ENCODE measurements around the gene PRR4. TPM values are rescaled to one million over a fixed set of nuclear protein-coding genes. Genes with fewer than 3 reads are reported as not detected.
A peak's percentile ranks its signal among the peaks of the same experiment; 100 is the strongest.

Gene PRR4, protein sequence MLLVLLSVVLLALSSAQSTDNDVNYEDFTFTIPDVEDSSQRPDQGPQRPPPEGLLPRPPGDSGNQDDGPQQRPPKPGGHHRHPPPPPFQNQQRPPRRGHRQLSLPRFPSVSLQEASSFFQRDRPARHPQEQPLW
- total RNA-seq = 1 to 10 TPM; 1.3 to 2.2 TPM

DNA sequence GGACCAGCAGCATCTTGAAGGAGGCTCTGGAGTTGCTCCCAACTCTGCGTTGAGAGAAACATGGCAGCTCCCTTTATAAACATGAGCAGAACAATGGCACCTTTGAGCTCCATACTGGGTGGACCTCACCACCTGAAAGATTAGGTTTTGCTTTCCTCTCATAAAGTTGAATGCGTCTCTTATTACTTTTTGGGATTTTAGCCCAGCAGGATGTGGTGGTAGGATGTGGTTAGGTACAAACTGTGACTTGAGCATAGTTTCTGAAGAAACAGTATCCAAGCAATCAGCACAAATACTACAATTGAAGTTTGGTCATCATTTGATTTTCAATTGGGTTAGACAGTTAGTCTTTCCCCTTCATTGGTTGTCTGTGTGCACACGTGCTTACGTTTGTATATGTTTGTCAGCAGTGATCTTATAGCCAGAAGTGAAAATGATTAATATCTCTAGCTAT, at the start of gene PRR4:
Gene PRR4 (minus strand): TSS at position 51 of the 454 bp plus-strand sequence. CDS start 38 bp downstream, at position 13.
- H3K36me3 Mint-ChIP-seq = peaks cover 34% of the 10 kb centered on the region
- peaks cover 38% of the 10 kb centered on the region for H3K4me1 Mint-ChIP-seq
- no peaks in the 10 kb centered on the region for H3K9me3 Mint-ChIP-seq (ENCODE audit: low read depth)
- ATAC-seq = peak; percentile 85
- CTCF ChIA-PET = no interaction called here
- H3K4me3 Mint-ChIP-seq = no peak within 1 kb of the TSS
- peak within 1 kb of the TSS; percentile 63 for H3K27ac Mint-ChIP-seq
- DNase-seq = peak; percentile 82
- H3K27me3 Mint-ChIP-seq = no peaks in the 10 kb centered on the region

DNA sequence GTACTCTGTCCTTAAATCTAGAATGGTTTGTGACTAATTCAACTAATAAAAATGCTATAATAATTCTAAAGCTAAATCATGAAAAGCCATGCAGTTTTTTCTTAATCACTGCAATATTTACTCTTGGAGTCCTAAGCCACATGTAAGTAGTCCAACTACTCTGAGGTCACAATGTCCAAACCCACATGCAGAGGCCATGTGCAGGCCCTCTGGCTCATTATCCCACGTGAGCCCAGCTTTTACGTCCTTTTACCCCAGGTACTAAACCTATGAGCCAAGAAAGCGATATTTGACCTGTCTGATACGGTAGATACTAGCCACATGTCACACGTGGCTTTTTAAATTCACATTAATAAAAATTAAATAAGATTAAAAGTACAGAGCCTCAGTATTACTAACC, 47.6 kb upstream of the PRR4 start:
- H3K4me3 Mint-ChIP-seq = no peak overlapping the region
- H3K4me1 Mint-ChIP-seq = no peaks in the 10 kb centered on the region
- ATAC-seq = no peak
- no peak overlapping the region for H3K27ac Mint-ChIP-seq
- CTCF ChIA-PET = no interaction called here
- DNase-seq = no peak
- H3K36me3 Mint-ChIP-seq = peaks cover 8% of the 10 kb centered on the region
- H3K9me3 Mint-ChIP-seq (ENCODE audit: low read depth) = no peaks in the 10 kb centered on the region
- H3K27me3 Mint-ChIP-seq = no peaks in the 10 kb centered on the region

DNA sequence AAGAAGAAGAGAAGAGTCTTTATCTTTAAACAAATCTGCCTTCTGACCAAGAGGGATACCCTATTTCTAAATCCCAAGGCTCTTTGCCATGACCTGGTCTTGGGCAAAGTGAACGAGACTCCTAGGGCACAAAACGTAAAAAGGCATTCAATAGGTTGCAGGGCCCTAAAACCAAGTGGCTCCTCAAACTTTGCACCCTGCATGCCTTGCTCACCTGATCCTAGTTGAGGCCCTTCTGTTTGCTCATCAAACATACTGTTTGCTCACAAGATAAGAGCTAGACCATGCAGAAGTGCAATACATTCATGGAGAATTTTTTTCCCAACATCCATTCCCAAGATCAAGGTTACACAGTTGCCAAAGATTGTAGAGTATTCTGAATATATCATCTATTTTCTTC, 42.7 kb upstream of the PRR4 start:
- Mint-ChIP-seq H3K27me3 (no peaks in the 10 kb centered on the region), H3K4me1 (no peaks in the 10 kb centered on the region), H3K9me3 (ENCODE audit: low read depth) (no peaks in the 10 kb centered on the region), H3K4me3 (no peak overlapping the region), H3K27ac (no peak overlapping the region), H3K36me3 (peaks cover 6% of the 10 kb centered on the region)
- ATAC-seq (no peak), DNase-seq (no peak)
- CTCF ChIA-PET = no interaction called here

DNA sequence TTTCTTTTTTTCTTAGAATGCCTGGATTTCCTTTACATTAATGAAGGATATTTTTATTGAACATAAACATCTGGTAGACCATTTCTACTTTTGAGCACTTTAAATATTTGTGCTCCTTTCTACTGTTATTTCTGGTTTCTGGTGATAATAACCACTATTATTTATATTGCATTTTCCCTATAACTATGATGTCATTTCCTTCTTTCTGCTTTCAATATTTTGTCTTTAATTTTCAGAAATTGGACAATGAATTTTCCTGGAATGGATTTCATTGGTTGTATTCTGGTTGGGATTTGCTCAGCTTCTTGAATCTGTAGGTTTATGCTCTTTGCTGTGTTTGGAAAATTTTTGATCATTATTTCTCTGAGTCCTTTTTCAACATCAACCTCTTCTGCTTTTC, 40.0 kb upstream of the PRR4 start:
- Mint-ChIP-seq H3K27me3 (no peaks in the 10 kb centered on the region), H3K9me3 (ENCODE audit: low read depth) (no peaks in the 10 kb centered on the region), H3K4me3 (no peak overlapping the region), H3K27ac (no peak overlapping the region), H3K36me3 (peaks cover 6% of the 10 kb centered on the region), H3K4me1 (no peaks in the 10 kb centered on the region)
- ATAC-seq = no peak
- no peak for DNase-seq
- CTCF ChIA-PET = no interaction called here

DNA sequence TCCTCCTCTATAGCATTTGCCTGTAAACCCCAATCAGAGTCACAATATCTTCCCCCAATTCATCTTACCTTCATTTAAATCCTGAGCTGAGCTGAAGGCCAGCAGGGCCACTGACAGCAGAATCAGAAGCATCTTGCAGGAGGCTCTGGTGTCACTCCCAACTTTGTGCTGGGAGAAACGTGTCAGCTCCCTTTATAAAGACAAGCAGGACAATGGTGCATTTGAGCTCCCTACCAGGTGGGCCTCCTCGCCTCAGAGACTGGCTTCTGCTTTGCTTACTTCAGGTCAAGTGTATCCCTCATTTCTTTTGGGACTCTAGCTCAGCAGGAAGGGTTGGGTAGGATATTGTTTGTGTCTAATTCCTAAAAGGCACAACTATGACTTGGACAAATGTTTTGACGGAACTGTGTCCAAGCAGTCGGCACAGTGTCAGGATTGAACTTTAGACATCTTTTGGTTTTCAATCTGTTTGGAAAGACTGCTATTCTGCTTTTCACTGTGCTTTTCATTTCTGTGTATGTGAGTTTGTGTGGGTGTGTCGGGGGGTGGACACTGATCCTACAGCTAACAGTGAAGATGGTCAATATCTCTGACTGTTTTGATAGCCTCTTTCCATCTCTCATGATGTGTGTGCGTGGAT, 34.9 kb upstream of the PRR4 start, which contains the start of gene PRH1:
Gene PRH1 (minus strand): TSS at position 170 of the 640 bp plus-strand sequence. CDS start 38 bp downstream, at position 132.
- CTCF ChIA-PET = interaction anchor here (1.6 kb wide), 1 partner anchor 33 kb away, joined by 3 read pairs; no protein-coding TSS in a partner anchor
- no peak for DNase-seq
- peaks cover 6% of the 10 kb centered on the region for H3K36me3 Mint-ChIP-seq
- no peaks in the 10 kb centered on the region for H3K4me1 Mint-ChIP-seq
- H3K9me3 Mint-ChIP-seq (ENCODE audit: low read depth) = no peaks in the 10 kb centered on the region
- no peaks in the 10 kb centered on the region for H3K27me3 Mint-ChIP-seq
- H3K4me3 Mint-ChIP-seq = no peak within 1 kb of the TSS
- H3K27ac Mint-ChIP-seq = no peak within 1 kb of the TSS
- ATAC-seq = no peak

DNA sequence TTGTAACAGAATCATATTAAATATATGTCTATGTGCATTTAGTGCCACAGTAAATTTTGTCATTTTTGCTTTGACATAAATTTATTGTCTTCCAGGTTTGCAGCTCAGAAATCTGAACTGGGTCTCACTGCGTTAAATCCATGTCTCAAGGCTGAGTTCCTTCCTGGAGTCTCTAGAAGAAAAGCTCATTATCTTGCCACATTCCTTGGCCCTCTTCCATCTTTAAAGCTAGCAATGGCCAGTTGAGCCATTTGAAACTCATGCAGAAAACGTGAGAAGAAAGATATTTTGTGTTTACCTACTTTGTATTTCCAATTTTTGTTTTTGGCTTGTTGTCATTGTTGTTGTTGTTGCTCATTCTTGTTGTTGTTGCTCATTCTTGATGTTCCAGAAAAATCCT, 24.1 kb upstream of the PRR4 start:
- ATAC-seq (no peak), DNase-seq (no peak)
- H3K4me3 Mint-ChIP-seq = no peak overlapping the region
- no peak overlapping the region for H3K27ac Mint-ChIP-seq
- H3K36me3 Mint-ChIP-seq = peaks cover 15% of the 10 kb centered on the region
- CTCF ChIA-PET = no interaction called here
- H3K27me3 Mint-ChIP-seq = no peaks in the 10 kb centered on the region
- H3K4me1 Mint-ChIP-seq = no peaks in the 10 kb centered on the region
- H3K9me3 Mint-ChIP-seq (ENCODE audit: low read depth) = peaks cover 6% of the 10 kb centered on the region

DNA sequence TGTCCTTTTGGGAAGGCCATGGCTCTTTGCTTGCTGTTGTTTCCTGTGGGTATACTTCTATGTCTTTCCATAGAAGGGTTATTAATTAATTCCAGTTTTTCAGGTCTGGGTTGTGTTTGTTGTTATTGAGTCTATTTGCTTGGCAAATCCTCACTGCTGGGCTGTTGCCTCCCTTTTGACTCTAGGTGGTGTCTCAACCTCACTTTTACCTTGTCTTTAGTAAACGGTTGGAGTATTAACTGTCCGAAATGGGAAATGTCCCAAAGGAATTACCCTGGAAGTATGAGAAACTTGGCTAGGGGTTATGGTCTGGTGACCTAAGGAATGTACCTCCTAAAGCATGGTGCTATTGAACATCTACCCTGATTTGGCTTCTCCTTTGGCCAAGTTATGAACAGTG, 18.1 kb upstream of the PRR4 start:
- CTCF ChIA-PET = no interaction called here
- ATAC-seq = no peak
- Mint-ChIP-seq H3K36me3 (peaks cover 5% of the 10 kb centered on the region), H3K9me3 (ENCODE audit: low read depth) (no peaks in the 10 kb centered on the region), H3K27me3 (no peaks in the 10 kb centered on the region), H3K27ac (no peak overlapping the region), H3K4me1 (no peaks in the 10 kb centered on the region), H3K4me3 (no peak overlapping the region)
- DNase-seq = no peak

DNA sequence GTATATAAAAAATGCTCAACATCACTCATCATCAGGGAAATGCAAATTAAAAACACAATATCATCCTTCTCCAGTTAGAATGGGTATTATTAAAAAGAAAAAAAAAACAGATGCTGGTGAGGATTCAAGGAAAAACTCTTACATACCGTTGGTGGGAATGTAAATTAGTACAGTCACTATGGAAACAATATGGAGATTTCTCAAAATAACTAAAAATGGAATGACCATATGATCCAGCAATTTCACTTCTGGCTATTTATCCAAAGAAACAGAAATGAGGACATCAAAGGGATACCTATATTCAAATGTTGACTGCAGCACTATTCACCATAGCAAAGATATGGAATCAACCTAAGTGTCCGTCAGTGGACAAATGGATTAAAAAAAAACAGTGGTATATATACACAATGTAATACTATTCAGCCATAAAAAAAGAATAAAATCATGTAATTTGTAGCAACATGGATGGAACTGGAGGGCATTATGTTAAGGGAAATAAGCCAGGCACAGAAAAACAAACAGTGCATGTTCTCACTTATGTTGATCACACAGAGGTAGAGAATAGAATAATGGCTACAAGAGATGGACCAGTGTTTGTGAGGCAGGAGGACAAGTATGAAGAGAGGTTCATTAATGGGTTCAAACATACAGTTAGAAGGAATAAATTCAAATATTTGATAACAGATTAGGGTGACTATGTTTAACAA, 14.4 kb upstream of the PRR4 start:
- no peaks in the 10 kb centered on the region for H3K27me3 Mint-ChIP-seq
- no peak for ATAC-seq
- no peak overlapping the region for H3K4me3 Mint-ChIP-seq
- peaks cover 6% of the 10 kb centered on the region for H3K9me3 Mint-ChIP-seq (ENCODE audit: low read depth)
- H3K36me3 Mint-ChIP-seq = peaks cover 24% of the 10 kb centered on the region
- no peak overlapping the region for H3K27ac Mint-ChIP-seq
- CTCF ChIA-PET = no interaction called here
- H3K4me1 Mint-ChIP-seq = no peaks in the 10 kb centered on the region
- no peak for DNase-seq

DNA sequence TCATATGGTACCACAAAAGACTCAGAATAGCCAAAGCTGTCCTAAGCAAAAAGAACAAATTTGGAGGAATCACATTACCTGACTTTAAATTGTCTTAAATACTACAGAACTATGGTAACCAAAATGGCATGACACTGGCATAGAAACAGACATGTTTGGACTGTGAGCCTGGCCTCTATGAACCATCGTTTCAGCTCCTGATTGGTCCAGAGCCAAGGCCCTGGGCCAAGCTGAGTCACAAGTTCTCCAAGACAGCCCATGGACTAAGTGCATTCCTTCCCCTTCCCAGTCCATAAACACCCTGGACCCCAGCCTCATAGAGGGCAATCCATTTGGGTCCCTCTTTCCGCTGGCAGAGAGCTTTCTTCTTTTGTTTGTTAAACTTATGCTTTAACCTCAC, 12.1 kb upstream of the PRR4 start:
- ATAC-seq (no peak), DNase-seq (no peak)
- Mint-ChIP-seq H3K36me3 (peaks cover 43% of the 10 kb centered on the region), H3K27me3 (no peaks in the 10 kb centered on the region), H3K9me3 (ENCODE audit: low read depth) (peaks cover 23% of the 10 kb centered on the region), H3K27ac (no peak overlapping the region), H3K4me1 (no peaks in the 10 kb centered on the region), H3K4me3 (no peak overlapping the region)
- CTCF ChIA-PET = no interaction called here

DNA sequence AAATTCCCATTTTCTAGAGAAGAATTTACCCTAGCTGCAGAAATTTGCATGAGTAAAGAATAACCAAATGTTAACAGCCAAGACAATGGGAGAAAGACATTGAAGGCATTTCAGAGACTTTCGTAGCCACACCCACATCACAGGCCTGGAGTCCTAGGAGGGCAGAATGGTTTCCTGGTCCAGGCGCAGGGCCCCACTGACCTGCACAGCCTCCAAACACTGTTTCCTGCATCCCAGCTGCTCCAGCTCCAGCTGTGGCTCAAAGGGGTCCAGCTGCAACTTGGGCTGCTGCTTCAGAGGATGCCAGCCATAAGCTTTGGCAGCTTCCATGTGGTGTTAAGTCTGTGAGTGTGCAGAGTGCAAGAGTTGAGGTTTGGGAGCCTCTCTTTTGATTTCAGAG, 6.5 kb upstream of the PRR4 start:
- Mint-ChIP-seq H3K27ac (no peak overlapping the region), H3K27me3 (no peaks in the 10 kb centered on the region), H3K36me3 (peaks cover 58% of the 10 kb centered on the region), H3K9me3 (ENCODE audit: low read depth) (peaks cover 25% of the 10 kb centered on the region), H3K4me3 (no peak overlapping the region), H3K4me1 (peaks cover 15% of the 10 kb centered on the region)
- CTCF ChIA-PET = no interaction called here
- DNase-seq (no peak), ATAC-seq (no peak)

DNA sequence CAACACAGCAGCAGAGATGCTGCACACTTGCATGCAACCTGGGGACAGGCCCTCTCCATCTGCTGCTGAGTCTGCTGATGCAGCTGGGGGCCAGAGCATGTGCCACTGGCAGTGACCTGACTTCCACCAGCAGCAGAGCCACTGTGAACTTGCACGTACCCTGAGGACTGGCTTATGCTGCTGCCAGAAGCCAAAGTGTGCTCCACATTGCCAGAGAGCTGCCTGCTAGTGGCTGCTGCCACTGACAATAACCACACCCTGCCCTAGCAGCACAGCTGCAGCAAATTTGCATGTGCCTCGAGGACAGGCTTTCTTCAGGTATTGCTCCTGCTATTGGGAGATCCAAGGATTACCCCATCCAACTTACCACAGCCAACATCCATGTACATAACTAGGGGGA, 4.5 kb upstream of the PRR4 start:
- Mint-ChIP-seq H3K4me1 (peaks cover 35% of the 10 kb centered on the region), H3K36me3 (peaks cover 51% of the 10 kb centered on the region), H3K27me3 (no peaks in the 10 kb centered on the region), H3K27ac (no peak overlapping the region), H3K9me3 (ENCODE audit: low read depth) (peaks cover 25% of the 10 kb centered on the region), H3K4me3 (no peak overlapping the region)
- CTCF ChIA-PET = no interaction called here
- DNase-seq (no peak), ATAC-seq (no peak)

DNA sequence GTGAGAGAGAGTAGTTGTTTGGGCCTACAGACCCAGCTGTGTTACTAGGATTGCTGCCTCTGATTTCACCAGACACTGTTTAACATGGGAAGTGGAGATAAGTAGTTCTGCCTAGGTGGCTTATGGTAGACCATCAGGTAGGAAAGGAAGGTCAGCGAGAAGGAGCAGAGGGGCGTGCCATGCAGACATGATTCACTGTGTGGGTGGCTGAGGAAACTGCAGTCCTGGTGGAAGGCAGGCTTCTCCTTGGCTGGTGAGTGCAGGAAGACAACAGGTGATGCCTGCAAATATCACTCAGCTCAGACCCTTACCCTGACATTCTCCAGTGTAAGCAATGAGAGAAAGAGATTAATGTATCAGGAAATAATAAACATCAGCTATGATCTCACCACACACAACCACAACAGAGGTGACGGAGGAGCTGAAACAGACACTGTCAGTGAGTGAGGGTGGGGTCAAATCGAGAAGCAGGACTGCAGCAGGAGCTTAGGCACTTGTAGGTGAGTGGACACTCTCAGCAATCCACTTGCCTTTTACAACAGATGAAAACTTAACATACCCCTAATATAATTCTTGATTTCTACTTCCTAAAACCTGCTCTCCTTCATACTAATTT, 2.1 kb upstream of the PRR4 start:
- H3K27ac Mint-ChIP-seq = peak overlapping the region; percentile 26
- DNase-seq = no peak
- H3K4me1 Mint-ChIP-seq = peaks cover 38% of the 10 kb centered on the region
- no peaks in the 10 kb centered on the region for H3K27me3 Mint-ChIP-seq
- H3K36me3 Mint-ChIP-seq = peaks cover 43% of the 10 kb centered on the region
- CTCF ChIA-PET = interaction anchor here (1.2 kb wide), 1 partner anchor 32 kb away, joined by 3 read pairs; the partner anchor contains the start of gene PRH1
- ATAC-seq = no peak
- peaks cover 9% of the 10 kb centered on the region for H3K9me3 Mint-ChIP-seq (ENCODE audit: low read depth)
- H3K4me3 Mint-ChIP-seq = no peak overlapping the region

DNA sequence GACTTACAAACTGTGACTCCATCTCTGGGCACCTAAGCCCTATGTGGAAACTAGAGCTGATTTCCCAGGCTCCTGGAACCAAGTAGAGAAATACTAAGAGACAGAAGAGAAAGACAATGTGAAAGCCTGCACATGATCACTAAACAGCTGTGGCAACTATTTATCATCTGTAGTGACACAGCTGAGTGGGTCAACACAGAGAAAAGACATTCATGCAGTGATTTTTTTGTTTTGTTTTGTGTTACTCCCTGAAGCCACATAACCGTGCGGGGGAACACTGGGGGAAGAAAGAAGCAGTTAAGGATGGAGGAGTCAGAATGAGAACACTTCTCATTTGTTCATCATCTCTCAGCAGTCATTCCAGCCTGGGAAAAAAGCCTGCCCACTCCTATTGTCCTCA, 1.5 kb downstream of the PRR4 start:
- Mint-ChIP-seq H3K9me3 (ENCODE audit: low read depth) (no peaks in the 10 kb centered on the region), H3K27me3 (no peaks in the 10 kb centered on the region), H3K27ac (no peak overlapping the region), H3K4me3 (no peak overlapping the region), H3K36me3 (peaks cover 34% of the 10 kb centered on the region), H3K4me1 (peaks cover 38% of the 10 kb centered on the region)
- CTCF ChIA-PET = no interaction called here
- ATAC-seq (no peak), DNase-seq (no peak)

DNA sequence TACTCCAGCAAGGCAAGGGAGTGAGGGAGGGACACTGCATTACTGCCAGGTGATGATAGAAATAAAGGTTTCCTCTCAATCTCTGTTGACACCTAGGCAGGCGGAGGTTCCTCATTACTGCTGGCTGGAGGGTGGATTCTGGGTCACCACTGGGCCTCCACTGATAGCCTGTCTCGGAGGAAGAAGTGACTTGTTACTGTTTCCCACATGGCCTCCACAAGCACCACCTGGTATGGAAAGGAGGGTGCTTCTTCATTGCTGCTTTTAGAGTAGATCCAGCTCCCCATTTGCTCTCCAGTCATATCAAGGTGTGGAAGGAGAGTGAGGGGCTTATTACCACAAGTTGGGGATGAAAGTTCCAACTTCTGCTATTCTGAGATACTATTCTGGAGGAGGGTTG, 6.4 kb downstream of the PRR4 start:
- H3K4me1 Mint-ChIP-seq = no peaks in the 10 kb centered on the region
- H3K4me3 Mint-ChIP-seq = no peak overlapping the region
- H3K9me3 Mint-ChIP-seq (ENCODE audit: low read depth) = no peaks in the 10 kb centered on the region
- DNase-seq (no peak), ATAC-seq (no peak)
- H3K27me3 Mint-ChIP-seq = no peaks in the 10 kb centered on the region
- CTCF ChIA-PET = no interaction called here
- peaks cover 17% of the 10 kb centered on the region for H3K36me3 Mint-ChIP-seq
- H3K27ac Mint-ChIP-seq = no peak overlapping the region

All from activated CD8-positive, alpha-beta memory T cell treated with anti-CD3 and anti-CD28 coated beads, Interleukin-2, amount 10 ng/mL, durations not matched to agents 7 days and 5 days (primary cell).